Nephron (organoid): ENCODE results near the gene RBP3.

Source experiments
- H3K27ac Mint-ChIP-seq, 3 experiments: 2 replicates each; pipeline ENCODE4 v1.8.0; 2020; ENCODE audit warnings: mixed read lengths in 3 of 3, mild to moderate bottlenecking in 2 of 3, moderate library complexity in 1 of 3
- H3K27me3 Mint-ChIP-seq: 2 replicates; pipeline ENCODE4 v1.8.0; 2021; ENCODE audit warnings: low read depth, mild to moderate bottlenecking, moderate library complexity, mixed read lengths
- H3K36me3 Mint-ChIP-seq: 2 replicates; pipeline ENCODE4 v1.8.0; 2020; ENCODE audit warnings: low read depth, mixed read lengths
- H3K4me1 Mint-ChIP-seq: 2 replicates; pipeline ENCODE4 v1.8.0; 2020; ENCODE audit warnings: mixed read lengths
- H3K4me3 Mint-ChIP-seq, 3 experiments: 2 replicates each; pipeline ENCODE4 v1.8.0; 2020; ENCODE audit warnings: mild to moderate bottlenecking in 3 of 3, mixed read lengths in 3 of 3, moderate library complexity in 2 of 3
- H3K9me3 Mint-ChIP-seq: 2 replicates; pipeline ENCODE4 v1.8.0; 2020; ENCODE audit warnings: mixed read lengths
- CTCF ChIP-seq, 3 experiments: fragments of 200-600 bp; sonication (generic); IDR thresholded peaks; one replicate each; pipeline ENCODE4 v1.5.0; 2021; ENCODE audit warnings: antibody characterized with exemption in 3 of 3; ENCODE audit not compliant: unreplicated experiment in 3 of 3

RBP3 gene

GRCh38 chr10:47325303-47326291, 22.6 kb upstream of the RBP3 start:
- no peak overlapping the region for H3K27ac Mint-ChIP-seq
- no peak overlapping the region for H3K4me3 Mint-ChIP-seq
- peaks cover 21% of the 10 kb centered on the region for H3K27me3 Mint-ChIP-seq
- no peaks in the 10 kb centered on the region for H3K9me3 Mint-ChIP-seq
- H3K36me3 Mint-ChIP-seq, result no peaks in the 10 kb centered on the region
- no peaks in the 10 kb centered on the region for H3K4me1 Mint-ChIP-seq
- no peak for TF ChIP-seq CTCF (IDR thresholded peaks at IDR 0.05; ENCODE audit: unreplicated experiment in 3 of 3)

- TF ChIP-seq CTCF (IDR thresholded peaks at IDR 0.05; ENCODE audit: unreplicated experiment in 3 of 3), result no peak
- no peak overlapping the region for H3K27ac Mint-ChIP-seq
- peaks cover 17% of the 10 kb centered on the region for H3K27me3 Mint-ChIP-seq
- no peak overlapping the region for H3K4me3 Mint-ChIP-seq
- no peaks in the 10 kb centered on the region for H3K36me3 Mint-ChIP-seq
- H3K4me1 Mint-ChIP-seq, result no peaks in the 10 kb centered on the region
- H3K9me3 Mint-ChIP-seq, result no peaks in the 10 kb centered on the region
Measured at GRCh38 chr10:47326306-47326926, 21.7 kb upstream of the RBP3 start.

- H3K9me3 Mint-ChIP-seq, result no peaks in the 10 kb centered on the region
Measured at GRCh38 chr10:47326927-47327330, 21.2 kb upstream of the RBP3 start.

DNA sequence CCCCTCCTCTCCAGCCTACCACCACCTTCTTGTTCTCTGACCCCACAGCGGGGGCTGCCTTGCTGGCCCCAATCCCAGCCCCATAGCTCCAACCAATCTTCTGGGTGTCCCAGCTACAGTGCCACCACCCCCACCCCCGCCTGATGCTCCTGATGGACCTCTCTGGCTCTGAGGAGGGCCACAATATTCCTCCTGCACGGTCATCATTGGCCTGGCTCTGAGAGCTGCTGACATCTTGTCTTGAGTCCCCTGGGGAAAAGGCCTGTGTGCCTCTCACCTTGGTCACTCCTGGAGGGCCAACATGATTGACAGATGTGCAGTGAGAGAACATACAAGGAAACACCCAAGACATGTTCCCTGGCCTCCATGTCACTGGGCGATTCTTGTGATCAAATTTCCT, 18.3 kb upstream of the RBP3 start:
- H3K4me3 Mint-ChIP-seq, result no peak overlapping the region
- no peak overlapping the region for H3K27ac Mint-ChIP-seq
- H3K9me3 Mint-ChIP-seq, result no peaks in the 10 kb centered on the region
- no peak for TF ChIP-seq CTCF (IDR thresholded peaks at IDR 0.05; ENCODE audit: unreplicated experiment in 3 of 3)
- H3K27me3 Mint-ChIP-seq, result peaks cover 18% of the 10 kb centered on the region
- H3K4me1 Mint-ChIP-seq, result no peaks in the 10 kb centered on the region
- H3K36me3 Mint-ChIP-seq, result no peaks in the 10 kb centered on the region

More at GRCh38 chr10:47326927-47327330, 21.2 kb upstream of the RBP3 start:
- Mint-ChIP-seq H3K4me1 (no peaks in the 10 kb centered on the region), H3K27me3 (peaks cover 17% of the 10 kb centered on the region), H3K27ac (no peak overlapping the region), H3K4me3 (no peak overlapping the region), H3K36me3 (no peaks in the 10 kb centered on the region)
- TF ChIP-seq CTCF (IDR thresholded peaks at IDR 0.05; ENCODE audit: unreplicated experiment in 3 of 3), result no peak

DNA sequence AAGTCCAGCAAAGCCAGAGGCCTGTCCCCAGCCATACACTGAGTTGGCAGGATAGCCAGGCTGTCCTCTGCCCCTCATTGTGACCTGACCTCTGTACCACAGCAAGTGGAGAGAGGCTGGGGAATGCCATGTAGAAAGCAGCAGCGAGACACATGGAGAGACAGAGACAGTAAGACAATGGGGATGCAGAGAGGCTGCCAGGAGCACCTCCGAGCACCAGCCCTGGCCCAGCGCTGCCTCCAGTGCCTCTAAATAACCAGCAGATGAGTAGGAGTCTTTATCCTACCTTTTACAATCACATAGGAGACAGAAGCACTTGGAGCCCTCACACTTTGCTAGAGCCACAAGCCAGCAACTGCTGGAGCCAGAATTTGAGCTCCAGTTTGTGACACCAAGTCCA, 17.8 kb upstream of the RBP3 start:
- no peak for TF ChIP-seq CTCF (IDR thresholded peaks at IDR 0.05; ENCODE audit: unreplicated experiment in 3 of 3)
- no peaks in the 10 kb centered on the region for H3K9me3 Mint-ChIP-seq
- peaks cover 15% of the 10 kb centered on the region for H3K27me3 Mint-ChIP-seq
- no peaks in the 10 kb centered on the region for H3K36me3 Mint-ChIP-seq
- no peak overlapping the region for H3K27ac Mint-ChIP-seq
- H3K4me3 Mint-ChIP-seq, result no peak overlapping the region
- no peaks in the 10 kb centered on the region for H3K4me1 Mint-ChIP-seq
